K562 (cell line): ENCODE measurements around the gene RASIP1. TPM values are rescaled to one million over a fixed set of nuclear protein-coding genes. Genes with fewer than 3 reads are reported as not detected.

ENCODE experiments used
- ZBTB40 ChIP-seq, 2 experiments: fragments of 450-650 bp in 1 of 2; sonication (generic) in 1 of 2; formaldehyde crosslinking in 1 of 2; IDR thresholded peaks; 2 replicates each; pipeline versions ENCODE4 v1.7.1 to v1.9.0; 2016 to 2022; ENCODE audit warnings: inconsistent platforms in 1 of 2, mild to moderate bottlenecking in 1 of 2, missing genetic modification reagents in 1 of 2
- polyA plus RNA-seq, 8 experiments: library from polyadenylated mRNA; depleted of rRNA in 4 of 8; stranded (reverse) in 5 of 8; unstranded in 3 of 8; fragments of >200 nt; fragmentation: Nextera tagmentation in 2 of 8; fragmentation: Illumina TruSeq in 1 of 8; extraction: Ambion mirVana in 2 of 8; extraction: Trizol in 1 of 8; gene quantifications; 2 replicates each; pipeline versions ENCODE4 v1.2.1 to v1.2.3, GENCODE V29; 2011 to 2014; ENCODE audit warnings: inconsistent platforms in 1 of 8, missing spikeins in 1 of 8
- total RNA-seq, 7 experiments: library from RNA; depleted of rRNA in 6 of 7; stranded (reverse); fragments of >200 nt in 6 of 7; fragmentation: Illumina TruSeq in 2 of 7; extraction: Trizol in 2 of 7; gene quantifications; 2 replicates each; pipeline versions ENCODE4 v1.2.1 to v1.2.3, GENCODE V29; 2011 to 2021; ENCODE audit warnings: low replicate concordance in 1 of 7

The RASIP1 gene
- total and polyA plus RNA-seq, 9 of the 15 experiments (the other 6 are each of a cell fraction or from before 2014, with no cell fraction given): 0.20 to 4.7 (median 1.5) TPM

DNA sequence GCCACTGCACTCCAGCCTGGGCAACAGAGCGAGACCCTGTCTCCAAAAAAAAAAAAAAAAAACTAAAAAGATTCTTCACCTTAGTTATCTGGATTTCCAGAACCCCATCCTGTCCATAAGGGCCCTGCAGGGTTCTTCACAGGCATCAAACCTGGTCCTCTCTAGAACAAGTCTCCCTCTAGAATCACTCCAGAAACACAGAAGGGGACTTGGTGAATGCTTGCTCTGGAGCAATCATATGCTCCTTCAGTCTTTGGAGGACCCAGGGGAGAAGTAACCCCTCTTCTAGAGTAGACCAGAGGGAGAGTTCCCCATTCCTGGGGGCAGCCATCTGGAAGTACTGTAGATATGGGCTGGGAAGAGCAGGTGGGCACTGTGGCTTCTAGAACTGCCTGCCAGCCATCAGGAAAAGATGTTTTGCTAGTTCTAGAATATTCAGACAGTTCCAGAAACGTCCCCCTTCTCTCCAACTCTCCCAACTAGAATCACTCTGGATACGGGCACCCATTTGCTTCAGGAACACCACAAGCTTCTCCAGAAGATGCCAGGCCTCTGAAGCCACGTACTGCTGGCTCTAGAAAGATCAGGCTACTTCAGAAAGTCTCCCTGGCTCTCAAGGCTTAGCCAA lies 9.3 kb upstream of the RASIP1 start (continued):
- TF ChIP-seq ZBTB40 (IDR thresholded peaks at IDR 0.05) (no peak), ZBTB40 (CRISPR knock-in tag; IDR thresholded peaks at IDR 0.05) (no peak)
- TF ChIP-seq, all 486 proteins: peak for 2
